SK-N-SH (cell line): ENCODE data around the gene CRYBA1.

Source experiments
- CHD2 ChIP-seq: fragments of 150-350 bp; IDR thresholded peaks from 2 replicates; pipeline ENCODE4 v1.6.1; 2018; ENCODE audit warnings: low read length; ENCODE audit not compliant: partially characterized antibody
- CTCF ChIP-seq: fragments of 200-600 bp; sonication (generic); IDR thresholded peaks from 2 replicates; pipeline ENCODE4 v1.6.1; 2017; ENCODE audit warnings: antibody characterized with exemption, mild to moderate bottlenecking, moderate library complexity
- EP300 ChIP-seq, 2 experiments: IDR thresholded peaks; 2 replicates each; pipeline versions ENCODE4 v1.4.0 to v1.6.1; 2012; ENCODE audit warnings: borderline replicate concordance in 1 of 2, low read depth in 1 of 2, low read length in 1 of 2
- JUND ChIP-seq: IDR thresholded peaks from 2 replicates; pipeline ENCODE4 v1.4.0; 2012
- POLR2AphosphoS5 ChIP-seq: IDR thresholded peaks from 2 replicates; pipeline ENCODE4 v1.6.1; 2012; ENCODE audit warnings: low read depth, low read length
- RCOR1 ChIP-seq: fragments of 150-350 bp; IDR thresholded peaks from 2 replicates; pipeline ENCODE4 v1.6.1; 2017; ENCODE audit warnings: antibody characterized with exemption, low read length
- RXRA ChIP-seq: IDR thresholded peaks from 2 replicates; pipeline ENCODE4 v1.4.0; 2012; ENCODE audit warnings: low read depth, mild to moderate bottlenecking, borderline replicate concordance
- SMC3 ChIP-seq: IDR thresholded peaks from 2 replicates; pipeline ENCODE4 v1.6.1; 2012; ENCODE audit warnings: low read depth, low read length, improper control_type of control experiment
- TAF1 ChIP-seq: IDR thresholded peaks from 2 replicates; pipeline ENCODE4 v1.6.1; 2012; ENCODE audit warnings: low read depth, mild to moderate bottlenecking, low read length, moderate library complexity, borderline replicate concordance
- TEAD4 ChIP-seq: IDR thresholded peaks from 2 replicates; pipeline ENCODE4 v1.4.0; 2012; ENCODE audit warnings: mild to moderate bottlenecking, borderline replicate concordance; ENCODE audit not compliant: insufficient read depth
- TF ChIP-seq, protein P1 (sequence below): fragments of 150-350 bp; IDR thresholded peaks from 2 replicates; pipeline ENCODE4 v1.6.1; 2017; ENCODE audit warnings: antibody characterized with exemption, low read length, low read depth, borderline replicate concordance

DNA sequence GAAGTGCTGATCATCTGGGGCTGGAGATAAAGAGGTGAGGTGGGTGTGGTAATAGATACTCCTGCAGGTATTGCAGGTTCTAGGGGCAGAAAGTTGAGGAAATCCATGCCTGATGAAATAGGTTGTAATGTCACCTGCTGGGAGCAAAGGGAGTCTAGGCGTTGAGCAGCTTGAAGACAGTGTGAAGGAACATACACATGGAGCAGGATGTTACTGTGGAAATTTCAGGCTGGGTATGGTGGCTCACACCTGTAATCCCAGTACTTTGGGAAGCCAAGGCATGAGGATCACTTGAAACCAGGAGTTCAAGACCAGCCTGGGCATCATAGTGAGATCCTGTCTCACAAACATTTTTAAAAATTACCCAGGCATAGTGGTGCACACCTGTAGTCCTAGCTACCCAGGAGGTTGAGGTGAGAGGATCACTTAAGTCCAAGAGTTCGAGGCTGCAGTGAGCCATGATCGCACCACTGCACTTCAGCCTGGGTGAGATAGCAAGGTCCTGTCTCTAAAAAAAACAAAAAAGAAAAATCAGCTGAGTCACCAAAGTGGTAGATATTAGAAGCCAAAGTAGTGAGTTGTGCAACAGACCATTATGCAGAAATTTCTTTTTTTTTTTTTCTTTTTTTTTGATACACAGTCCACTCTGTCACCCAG, 9.1 kb upstream of the CRYBA1 start:
- TF ChIP-seq RCOR1 (no peak), CHD2 (no peak), CTCF (no peak), TAF1 (no peak), POLR2AphosphoS5 (no peak), JUND (no peak), SMC3 (no peak), EP300 (IDR thresholded peaks at IDR 0.05; ENCODE audit: borderline replicate concordance in 1 of 2, low read depth in 1 of 2, low read length in 1 of 2) (no peak), RXRA (no peak), TEAD4 (no peak)
- TF ChIP-seq, protein P1, sequence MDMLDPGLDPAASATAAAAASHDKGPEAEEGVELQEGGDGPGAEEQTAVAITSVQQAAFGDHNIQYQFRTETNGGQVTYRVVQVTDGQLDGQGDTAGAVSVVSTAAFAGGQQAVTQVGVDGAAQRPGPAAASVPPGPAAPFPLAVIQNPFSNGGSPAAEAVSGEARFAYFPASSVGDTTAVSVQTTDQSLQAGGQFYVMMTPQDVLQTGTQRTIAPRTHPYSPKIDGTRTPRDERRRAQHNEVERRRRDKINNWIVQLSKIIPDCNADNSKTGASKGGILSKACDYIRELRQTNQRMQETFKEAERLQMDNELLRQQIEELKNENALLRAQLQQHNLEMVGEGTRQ: no peak
